Head of caudate nucleus (tissue), 42 donors: ENCODE results near the gene RABGAP1.
"Not testable (repeated sequence)": the region's sequence is repeated elsewhere in the genome, so short reads cannot be mapped to it uniquely, and the experiment has no call there.

Source experiments
- DNase-seq, 42 donors: peaks; one replicate each; pipeline versions ENCODE4 v3.0.0 to v3.0.0-alpha.2; 2020 to 2021; ENCODE audit warnings: mixed read lengths in 7 of 42
- intact Hi-C: fragments of 100-400 bp; cut with DNase I; formaldehyde crosslinking; loops from one replicate; pipeline ENCODE4 v1.15.0; 2022

Gene RABGAP1

GRCh38 chr9:122940749-122941581, at the start of gene RABGAP1:
Gene RABGAP1, plus strand, starts transcription at chr9:122941020. Its CDS starts 16,040 bp downstream, at chr9:122957060.
- DNase-seq: peak; percentile 97 to 100 (median 99)
- intact Hi-C loops: loop anchor here (2.0 kb wide), 1 partner anchor 36 kb away; the partner anchor contains the start of gene RC3H2

GRCh38 chr9:122897969-122898368, 42.9 kb upstream of the RABGAP1 start:
- intact Hi-C loops: no loop called here
- no peak for DNase-seq

- intact Hi-C loops: no loop called here
- no peak for DNase-seq
Observed at GRCh38 chr9:122900791-122901190, 40.0 kb upstream of the RABGAP1 start.

GRCh38 chr9:122904466-122904822, 36.4 kb upstream of the RABGAP1 start:
- peak in 22 of 42 donors; percentile 4 to 58 (median 20) for DNase-seq
- intact Hi-C loops: loop anchor here (2.0 kb wide), 2 partner anchors 36 to 76 kb away; partner anchors contain the start of genes PDCL and RABGAP1

GRCh38 chr9:122904823-122905710, 35.8 kb upstream of the RABGAP1 start, which contains the start of gene RC3H2:
Gene RC3H2, minus strand, starts transcription at chr9:122905359. Its CDS starts 7,850 bp downstream, at chr9:122897509.
- intact Hi-C loops: loop anchor here (2.0 kb wide), 2 partner anchors 36 to 76 kb away; partner anchors contain the start of genes PDCL and RABGAP1

GRCh38 chr9:122906122-122906521, 34.7 kb upstream of the RABGAP1 start:
- DNase-seq, intact Hi-C loops: not testable (repeated sequence)

More at GRCh38 chr9:122904823-122905710, 35.8 kb upstream of the RABGAP1 start, which contains the start of gene RC3H2:
- DNase-seq: peak; percentile 98 to 100 (median 100)

- DNase-seq: no peak
- intact Hi-C loops: no loop called here
Observed at GRCh38 chr9:122912671-122912963, 28.2 kb upstream of the RABGAP1 start.

GRCh38 chr9:122912964-122913673, 27.7 kb upstream of the RABGAP1 start, which contains the start of gene ZBTB6:
Gene ZBTB6, minus strand, starts transcription at chr9:122913323. Its CDS starts 1,251 bp downstream, at chr9:122912072.
- intact Hi-C loops: no loop called here
- peak; percentile 74 to 97 (median 89) for DNase-seq

GRCh38 chr9:122918310-122918709, 22.5 kb upstream of the RABGAP1 start:
- no peak for DNase-seq
- intact Hi-C loops: no loop called here

- no peak for DNase-seq
- intact Hi-C loops: no loop called here
Observed at GRCh38 chr9:122922713-122923112, 18.1 kb upstream of the RABGAP1 start.

GRCh38 chr9:122923947-122924346, 16.9 kb upstream of the RABGAP1 start:
- intact Hi-C loops: no loop called here
- DNase-seq: no peak

- intact Hi-C loops: no loop called here
- no peak for DNase-seq
Observed at GRCh38 chr9:122929796-122930354, 10.9 kb upstream of the RABGAP1 start.

GRCh38 chr9:122930541-122931225, 10.1 kb upstream of the RABGAP1 start:
- intact Hi-C loops: no loop called here
- peak in 1 of 42 donors; percentile 1 for DNase-seq

GRCh38 chr9:122931226-122932121, 9.3 kb upstream of the RABGAP1 start, which contains the start of gene ZBTB26:
Gene ZBTB26, minus strand, starts transcription at chr9:122931512. Its CDS starts 11,578 bp downstream, at chr9:122919934.
- peak; percentile 94 to 99 (median 97) for DNase-seq
- intact Hi-C loops: no loop called here

- intact Hi-C loops: no loop called here
- DNase-seq: no peak
Observed at GRCh38 chr9:122936464-122936863, 4.4 kb upstream of the RABGAP1 start.

GRCh38 chr9:122936883-122937282, 3.9 kb upstream of the RABGAP1 start:
- intact Hi-C loops: no loop called here
- DNase-seq: no peak

- intact Hi-C loops: no loop called here
- DNase-seq: no peak
Observed at GRCh38 chr9:122939601-122940000, 1.2 kb upstream of the RABGAP1 start.
